Psoas muscle (tissue), 8 donors: ENCODE results near the gene ELL. TPM values are rescaled to one million over a fixed set of nuclear protein-coding genes. Genes with fewer than 3 reads are reported as not detected.
A peak's percentile ranks its signal among the peaks of the same experiment; 100 is the strongest.

Experiments
- ATAC-seq, 4 donors: fragments of 200-7000 bp; cut with Tn5 transposase; one replicate each; pipeline ENCODE4 v1.9.1; 2020; ENCODE audit warnings: moderate library complexity in 3 of 4, mild to moderate bottlenecking in 2 of 4
- DNase-seq, 2 donors: peaks; one replicate each; pipeline ENCODE4 v3.0.0-alpha.2; 2020
- H3K27ac ChIP-seq: fragments of 200-600 bp; one replicate; pipeline ENCODE4 v1.8.0; 2022
- H3K27me3 ChIP-seq, 3 donors: fragments of 200-600 bp in 1 of 3; one replicate each; pipeline versions ENCODE4 v1.6.1 to v1.8.0; 2013 to 2022; ENCODE audit warnings: low read length in 2 of 3, mild to moderate bottlenecking in 2 of 3, moderate library complexity in 1 of 3; ENCODE audit not compliant: insufficient read depth in 3 of 3
- H3K36me3 ChIP-seq, 2 donors: fragments of 200-600 bp in 1 of 2; one replicate each; pipeline versions ENCODE4 v1.6.1 to v1.8.0; 2013 to 2022; ENCODE audit warnings: low read depth in 1 of 2, mild to moderate bottlenecking in 1 of 2, moderate library complexity in 1 of 2; ENCODE audit not compliant: insufficient read depth in 1 of 2
- H3K4me1 ChIP-seq: fragments of 200-600 bp; one replicate; pipeline ENCODE4 v1.8.0; 2022
- H3K4me3 ChIP-seq: fragments of 200-600 bp; one replicate; pipeline ENCODE4 v1.8.0; 2022; ENCODE audit warnings: mild to moderate bottlenecking
- H3K9me3 ChIP-seq: fragments of 200-600 bp; one replicate; pipeline ENCODE4 v1.8.0; 2022
- CTCF ChIP-seq: fragments of 200-600 bp; IDR thresholded peaks from one replicate; pipeline ENCODE4 v1.8.0; 2022; ENCODE audit warnings: antibody characterized with exemption
- WGBS, 3 donors: extraction: QIAGEN DNeasy Blood & Tissue Kit; methylation state at CpG; one replicate each; pipeline versions ENCODE4 v1.1.6 to v1.1.7; 2013; 5-methylcytosine and 5-hydroxymethylcytosine counted together
- intact Hi-C, 2 donors: fragments of 100-400 bp; cut with DNase I; formaldehyde crosslinking; loops; one replicate each; pipeline versions ENCODE4 v1.11.0 to v1.14.2; 2022
- polyA plus RNA-seq, 3 donors: library from polyadenylated mRNA; stranded (reverse); fragments of 200-250 nt; gene quantifications; one replicate each; pipeline ENCODE4 v1.2.3, GENCODE V29; 2013
- total RNA-seq, 4 donors: library from RNA; stranded (reverse); fragmentation: NEBNext Ultra II Directional in 2 of 4; extraction: Animal tissue kit (Norgen Biotek cat#: 25700) in 2 of 4; gene quantifications; one replicate each; pipeline versions ENCODE4 v1.2.1 to v1.2.4, GENCODE V29; 2021 to 2023
- donor health status: healthy with polysubstance abuse.
- donor health status: DM: no; HTN: no; CAD: no; lungs with moderate emphysema.
- donor health status: Bipolar disorder and iron deficiency.
- donor health status: healthy.
- donor health status: DM: yes; HTN: yes; CAD: no.
- donor health status: DM: no; HTN: no; CAD: no.
- donor health status: DM: no; HTN: no; CAD: no.
- donor health status: DM: yes; HTN: yes; CAD: no.

ELL gene
- total and polyA plus RNA-seq, 7 donors: 7.5 to 40.2 (median 17.5) TPM

- H3K36me3 ChIP-seq: peaks cover 7 to 36% of the 10 kb centered on the region in 2 donors
- intact Hi-C loops: no loop called here
- ATAC-seq (no peak), DNase-seq (no peak)
- TF ChIP-seq CTCF: no peak
- H3K9me3 ChIP-seq: no peaks in the 10 kb centered on the region
- H3K27me3 ChIP-seq: peaks cover 0 to 8% (median 6%) of the 10 kb centered on the region in 3 donors
- H3K4me1 ChIP-seq: peaks cover 18% of the 10 kb centered on the region
- no peak overlapping the region for H3K27ac ChIP-seq
- no peak overlapping the region for H3K4me3 ChIP-seq
- WGBS, 3 donors: 78 to 83% (median 79%) methylated on average over 23 of the region's 23 CpGs
Measured at GRCh38 chr19:18440936-18441803, 80.7 kb downstream of the ELL start.

GRCh38 chr19:18440415-18440877 is 81.4 kb downstream of the ELL start:
- intact Hi-C loops: no loop called here
- H3K4me3 ChIP-seq: no peak overlapping the region
- DNase-seq: no peak
- no peaks in the 10 kb centered on the region for H3K9me3 ChIP-seq
- H3K36me3 ChIP-seq: peaks cover 5 to 29% of the 10 kb centered on the region in 2 donors
- WGBS, 3 donors: 50 to 54% (median 52%) methylated on average over 11 of the region's 11 CpGs
- H3K4me1 ChIP-seq: peaks cover 18% of the 10 kb centered on the region
- no peak overlapping the region for H3K27ac ChIP-seq
- peak in 1 of 4 donors; percentile 22 for ATAC-seq
- peak; percentile 15 for TF ChIP-seq CTCF
- H3K27me3 ChIP-seq: peaks cover 0 to 8% (median 6%) of the 10 kb centered on the region in 3 donors

- 69 to 72% (median 71%) methylated on average over 9 of the region's 9 CpGs for WGBS, 3 donors
- H3K36me3 ChIP-seq: peaks cover 4 to 25% of the 10 kb centered on the region in 2 donors
- TF ChIP-seq CTCF: no peak
- intact Hi-C loops: no loop called here
- no peak overlapping the region for H3K27ac ChIP-seq
- H3K9me3 ChIP-seq: no peaks in the 10 kb centered on the region
- H3K4me1 ChIP-seq: peaks cover 18% of the 10 kb centered on the region
- H3K4me3 ChIP-seq: no peak overlapping the region
- H3K27me3 ChIP-seq: peaks cover 0 to 8% (median 6%) of the 10 kb centered on the region in 3 donors
- ATAC-seq (no peak), DNase-seq (peak in 1 of 2 donors; percentile 65)
Measured at GRCh38 chr19:18439910-18440237, 82.0 kb downstream of the ELL start.

- no peak overlapping the region for H3K27ac ChIP-seq
- no peak for TF ChIP-seq CTCF
- peaks cover 18% of the 10 kb centered on the region for H3K4me1 ChIP-seq
- 56 to 64% (median 63%) methylated on average over 13 of the region's 13 CpGs for WGBS, 3 donors
- no peak for DNase-seq
- H3K27me3 ChIP-seq: peaks cover 0 to 8% (median 6%) of the 10 kb centered on the region in 3 donors
- intact Hi-C loops: no loop called here
- H3K9me3 ChIP-seq: no peaks in the 10 kb centered on the region
- no peak overlapping the region for H3K4me3 ChIP-seq
- peaks cover 0 to 19% of the 10 kb centered on the region in 2 donors for H3K36me3 ChIP-seq
- peak in 3 of 4 donors; percentile 8 to 13 (median 9) for ATAC-seq
Measured at GRCh38 chr19:18439025-18439909, 82.6 kb downstream of the ELL start.
